HCT116 (cell line): ENCODE data around the gene CHDH. TPM values are rescaled to one million over a fixed set of nuclear protein-coding genes. Genes with fewer than 3 reads are reported as not detected.

ENCODE experiments used
- ATAC-seq: fragments of 200-7000 bp; cut with Tn5 transposase; 2 replicates; pipeline ENCODE4 v1.9.1; 2020; ENCODE audit warnings: mild to moderate bottlenecking, moderate library complexity
- Bru-seq: library from RNA; stranded (reverse); fragments of 400-500 nt; gene quantifications from one replicate; lab custom pipeline; 2021; lab: Mats Ljungman, UMichigan
- BruChase-seq, 2 experiments: library from RNA; stranded (reverse); fragments of 400-500 nt; gene quantifications; one replicate each; lab custom pipeline; 2021; lab: Mats Ljungman, UMichigan
- BruUV-seq: library from RNA; stranded (reverse); fragments of 400-500 nt; replicated peaks from 2 replicates; lab custom pipeline; 2021; lab: Mats Ljungman, UMichigan
- CTCF ChIA-PET: fragments of 300-600 bp; sonication (Branson Sonifier 250); formaldehyde crosslinking; loops from one replicate; lab custom pipeline; 2021; ENCODE audit warnings: antibody characterized with exemption; lab: Charles Lee
- POLR2A ChIA-PET: fragments of 300-600, 350-600 bp; sonication (Branson Sonifier 250); formaldehyde crosslinking; loops from one replicate; lab custom pipeline; 2021; ENCODE audit warnings: antibody characterized with exemption; lab: Charles Lee
- RAD21 ChIA-PET, 2 experiments: fragments of 300-600 bp; sonication (Branson Sonifier 250); formaldehyde crosslinking; loops; one replicate each; lab custom pipeline; 2023; ENCODE audit warnings: low total read pairs in 2 of 2; ENCODE audit not compliant: uncharacterized antibody in 2 of 2, unreplicated experiment in 2 of 2, low non-redundant PET in 1 of 2; lab: Charles Lee
- DNase-seq: peaks from one replicate; pipeline ENCODE4 v3.0.0-alpha.2; 2010; ENCODE audit warnings: low read depth, low spot score
- H2AFZ ChIP-seq: fragments of 200-600 bp; shearing (Covaris generic), sonication (generic); 2 replicates; pipeline ENCODE4 v1.6.1; 2017; ENCODE audit warnings: low read depth, mixed run types, mixed read lengths, antibody characterized with exemption, low read length; ENCODE audit not compliant: poor library complexity, severe bottlenecking
- H3K27ac ChIP-seq: 2 replicates; pipeline ENCODE4 v1.5.1; 2012; ENCODE audit warnings: low read depth, low read length
- H3K27me3 ChIP-seq: fragments of 200-600 bp; sonication (generic); 2 replicates; pipeline ENCODE4 v1.6.1; 2016; ENCODE audit warnings: mixed run types, low read length, mixed read lengths; ENCODE audit not compliant: insufficient read depth
- H3K36me3 ChIP-seq, 2 experiments: fragments of 200-500 bp in 1 of 2; fragments of 200-600 bp in 1 of 2; sonication (Bioruptor generic) in 1 of 2; sonication (generic) in 1 of 2; 2 replicates each; pipeline versions ENCODE4 v1.5.1 to v1.6.1; 2014 to 2016; ENCODE audit warnings: low read length in 2 of 2, inconsistent platforms in 1 of 2, mixed read lengths in 1 of 2, mixed run types in 1 of 2; ENCODE audit not compliant: insufficient read depth in 2 of 2, control insufficient read depth in 1 of 2
- H3K4me1 ChIP-seq, 2 experiments: fragments of 200-600 bp in 1 of 2; sonication (generic) in 1 of 2; 2 replicates each; pipeline versions ENCODE4 v1.5.1 to v1.6.1; 2012 to 2017; ENCODE audit warnings: low read length in 2 of 2, inconsistent platforms in 1 of 2, mild to moderate bottlenecking in 1 of 2, mixed read lengths in 1 of 2, mixed run types in 1 of 2, moderate library complexity in 1 of 2; ENCODE audit not compliant: insufficient read depth in 2 of 2, control insufficient read depth in 1 of 2
- H3K4me2 ChIP-seq: fragments of 200-600 bp; sonication (generic); 2 replicates; pipeline ENCODE4 v1.6.1; 2017; ENCODE audit warnings: mixed run types, low read length, mixed read lengths
- H3K4me3 ChIP-seq, 2 experiments: fragments of 200-600 bp in 1 of 2; sonication (generic) in 1 of 2; replicated peaks in 1 of 2; 2 replicates each; pipeline ENCODE4 v1.5.1; 2011 to 2016; ENCODE audit warnings: low read length in 2 of 2, control low read depth in 1 of 2, low read depth in 1 of 2, mild to moderate bottlenecking in 1 of 2, mixed read lengths in 1 of 2, mixed run types in 1 of 2
- H3K79me2 ChIP-seq: fragments of 200-600 bp; sonication (generic); 2 replicates; pipeline ENCODE4 v1.6.1; 2017; ENCODE audit warnings: mild to moderate bottlenecking, mixed run types, low read length, moderate library complexity, mixed read lengths; ENCODE audit not compliant: insufficient read depth
- H3K9ac ChIP-seq: fragments of 200-600 bp; sonication (generic); 2 replicates; pipeline ENCODE4 v1.6.1; 2016; ENCODE audit warnings: low read length, mixed read lengths
- H3K9me2 ChIP-seq: fragments of 200-600 bp; sonication (generic), shearing (Covaris generic); 2 replicates; pipeline ENCODE4 v1.6.1; 2017; ENCODE audit warnings: mixed run types, mild to moderate bottlenecking, moderate library complexity; ENCODE audit not compliant: insufficient read depth
- H3K9me3 ChIP-seq, 2 experiments: fragments of 200-500 bp in 1 of 2; fragments of 200-600 bp in 1 of 2; sonication (Bioruptor generic) in 1 of 2; sonication (generic) in 1 of 2; 2 replicates each; pipeline ENCODE4 v1.6.1; 2014 to 2017; ENCODE audit warnings: low read length in 2 of 2, mixed read lengths in 2 of 2, inconsistent platforms in 1 of 2, low read depth in 1 of 2, mild to moderate bottlenecking in 1 of 2, mixed run types in 1 of 2, moderate library complexity in 1 of 2; ENCODE audit not compliant: control insufficient read depth in 1 of 2, insufficient read depth in 1 of 2
- H4K20me1 ChIP-seq: fragments of 200-600 bp; sonication (generic), shearing (Covaris generic); 2 replicates; pipeline ENCODE4 v1.6.1; 2017; ENCODE audit warnings: mixed run types, mild to moderate bottlenecking, moderate library complexity; ENCODE audit not compliant: insufficient read depth
- CBX3 ChIP-seq: IDR thresholded peaks from 2 replicates; pipeline ENCODE4 v1.6.1; 2012; ENCODE audit warnings: low read depth
- CEBPB ChIP-seq: IDR thresholded peaks from 2 replicates; pipeline ENCODE4 v1.6.1; 2012; ENCODE audit warnings: low read depth
- EGR1 ChIP-seq: IDR thresholded peaks from 2 replicates; pipeline ENCODE4 v1.6.1; 2012; ENCODE audit warnings: low read depth
- ELF1 ChIP-seq: IDR thresholded peaks from 2 replicates; pipeline ENCODE4 v1.6.1; 2012; ENCODE audit warnings: low read depth, borderline replicate concordance
- EZH2 ChIP-seq: fragments of 200-600 bp; sonication (generic); IDR thresholded peaks from 2 replicates; pipeline ENCODE4 v1.6.1; 2017; ENCODE audit warnings: antibody characterized with exemption, mixed run types
- FOSL1 ChIP-seq: IDR thresholded peaks from 2 replicates; pipeline ENCODE4 v1.6.1; 2012; ENCODE audit warnings: low read depth
- POLR2A ChIP-seq: IDR thresholded peaks from 2 replicates; pipeline ENCODE4 v1.7.0; 2011; ENCODE audit warnings: borderline replicate concordance; ENCODE audit not compliant: insufficient read depth, insufficient read length; ENCODE audit errors: extremely low read depth
- POLR2AphosphoS5 ChIP-seq: IDR thresholded peaks from 2 replicates; pipeline ENCODE4 v1.6.1; 2011; ENCODE audit warnings: mild to moderate bottlenecking, low read depth, low read length, moderate library complexity
- RAD21 ChIP-seq: IDR thresholded peaks from 2 replicates; pipeline ENCODE4 v1.6.1; 2012; ENCODE audit warnings: low read depth, mild to moderate bottlenecking
- SIN3A ChIP-seq: IDR thresholded peaks from 2 replicates; pipeline ENCODE4 v1.6.1; 2012; ENCODE audit warnings: low read depth
- SRF ChIP-seq: IDR thresholded peaks from 2 replicates; pipeline ENCODE4 v1.6.1; 2012; ENCODE audit warnings: low read depth
- TCF7L2 ChIP-seq: IDR thresholded peaks from 2 replicates; pipeline ENCODE4 v1.7.0; 2011; ENCODE audit warnings: borderline replicate concordance, inconsistent platforms; ENCODE audit not compliant: insufficient read depth, insufficient read length; ENCODE audit errors: extremely low read depth
- YY1 ChIP-seq: IDR thresholded peaks from 2 replicates; pipeline ENCODE4 v1.6.1; 2011; ENCODE audit warnings: low read length, low read depth, moderate library complexity, mild to moderate bottlenecking; ENCODE audit not compliant: insufficient replicate concordance; ENCODE audit errors: extremely low read depth
- ZFX ChIP-seq: fragments of 450-650 bp; IDR thresholded peaks from 2 replicates; pipeline ENCODE4 v1.6.1; 2017
- ZNF274 ChIP-seq: fragments of 200-500 bp; sonication (Bioruptor generic); IDR thresholded peaks from 2 replicates; pipeline ENCODE4 v1.6.1; 2014; ENCODE audit warnings: mild to moderate bottlenecking, low read depth, low read length, inconsistent platforms
- intact Hi-C: fragments of 100-400 bp; cut with micrococcal nuclease; formaldehyde crosslinking; loops from 2 replicates; pipeline ENCODE4 v1.10.0; 2022
- long read RNA-seq: library from polyadenylated mRNA; unstranded; transcript quantifications from one replicate; pipeline ENCODE4 v2.0.0, GENCODE V29; 2021; ENCODE audit not compliant: unreplicated experiment
- polyA plus RNA-seq: library from polyadenylated mRNA; unstranded; fragments of >200 nt; gene quantifications from 2 replicates; pipeline ENCODE4 v1.2.1, GENCODE V29; 2012; ENCODE audit warnings: missing spikeins
- total RNA-seq: library from RNA; stranded (reverse); gene quantifications from one replicate; pipeline ENCODE4 v1.2.1, GENCODE V29; 2021; ENCODE audit not compliant: unreplicated experiment
- TF ChIP-seq, protein P1 (sequence below): IDR thresholded peaks from 2 replicates; pipeline ENCODE4 v1.6.1; 2012
- TF ChIP-seq, protein P2 (sequence below): IDR thresholded peaks from 2 replicates; pipeline ENCODE4 v1.6.1; 2011; ENCODE audit warnings: mild to moderate bottlenecking, low read length, moderate library complexity; ENCODE audit not compliant: insufficient replicate concordance; ENCODE audit errors: extremely low read depth
- TF ChIP-seq, protein P3 (sequence below): IDR thresholded peaks from 2 replicates; pipeline ENCODE4 v1.6.1; 2012; ENCODE audit warnings: low read depth

Gene CHDH, protein sequence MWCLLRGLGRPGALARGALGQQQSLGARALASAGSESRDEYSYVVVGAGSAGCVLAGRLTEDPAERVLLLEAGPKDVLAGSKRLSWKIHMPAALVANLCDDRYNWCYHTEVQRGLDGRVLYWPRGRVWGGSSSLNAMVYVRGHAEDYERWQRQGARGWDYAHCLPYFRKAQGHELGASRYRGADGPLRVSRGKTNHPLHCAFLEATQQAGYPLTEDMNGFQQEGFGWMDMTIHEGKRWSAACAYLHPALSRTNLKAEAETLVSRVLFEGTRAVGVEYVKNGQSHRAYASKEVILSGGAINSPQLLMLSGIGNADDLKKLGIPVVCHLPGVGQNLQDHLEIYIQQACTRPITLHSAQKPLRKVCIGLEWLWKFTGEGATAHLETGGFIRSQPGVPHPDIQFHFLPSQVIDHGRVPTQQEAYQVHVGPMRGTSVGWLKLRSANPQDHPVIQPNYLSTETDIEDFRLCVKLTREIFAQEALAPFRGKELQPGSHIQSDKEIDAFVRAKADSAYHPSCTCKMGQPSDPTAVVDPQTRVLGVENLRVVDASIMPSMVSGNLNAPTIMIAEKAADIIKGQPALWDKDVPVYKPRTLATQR
- total RNA-seq (10.8 TPM), Bru-seq, nascent RNA (percentile 54 among the genes with signal in this experiment), BruChase-seq, experiment 1, labeled RNA remaining after a 6-hour chase (percentile 53 among the genes with signal in this experiment), BruChase-seq, experiment 2, labeled RNA remaining after a 2-hour chase (percentile 58 among the genes with signal in this experiment)
- polyA plus RNA-seq, result 2.4 and 2.6 TPM in 2 replicates
- long read RNA-seq, full-length matches to known transcripts, result 14 of 44 reads
- long read RNA-seq, partial matches to known transcripts, result 6 of 44 reads
- long read RNA-seq, other reads (novel, unspliced or antisense), result 24 of 44 reads

DNA sequence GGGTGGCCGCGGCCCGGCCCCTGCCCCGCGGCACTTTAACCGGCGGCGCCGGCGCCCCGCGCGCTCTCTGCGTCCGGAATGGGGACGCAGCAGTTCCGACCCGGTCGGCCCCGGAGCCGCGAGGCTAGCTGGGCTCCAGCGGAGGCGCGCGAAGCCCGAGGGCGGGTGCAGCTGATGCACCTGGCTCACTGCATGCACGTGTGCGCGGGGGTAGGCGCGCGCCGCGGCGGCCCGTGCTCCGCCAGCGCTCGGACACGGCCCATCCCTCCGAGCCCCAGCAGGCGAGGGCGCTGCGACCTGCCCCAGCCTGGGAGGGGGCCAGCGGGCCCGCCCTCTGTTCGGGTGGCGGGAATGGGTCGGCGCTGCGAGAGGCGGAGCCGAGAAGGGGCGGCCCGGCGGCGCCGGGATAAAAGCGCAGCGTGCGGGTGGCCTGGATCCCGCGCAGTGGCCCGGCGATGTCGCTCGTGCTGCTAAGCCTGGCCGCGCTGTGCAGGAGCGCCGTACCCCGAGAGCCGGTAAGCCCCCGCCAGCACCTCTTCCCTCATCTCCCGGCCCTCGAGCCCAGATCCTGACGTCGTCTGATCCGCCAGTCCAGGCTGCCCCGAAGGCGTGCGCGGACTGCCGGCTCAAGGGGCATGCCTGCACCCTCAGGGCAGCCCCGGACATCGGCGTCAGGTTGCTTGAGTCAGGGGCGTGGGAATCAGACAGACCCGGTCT lies at the start of gene CHDH, which contains the start of gene IL17RB:
Gene CHDH (minus strand): TSS at position 286 of the 717 bp plus-strand sequence. CDS start 22,411 bp downstream, outside the sequence.
Gene IL17RB (plus strand): TSS at position 435 of the 717 bp plus-strand sequence. CDS start 21 bp downstream, at position 456.
- RAD21 ChIA-PET, result no interaction called here
- CTCF ChIA-PET, result interaction anchor here (1.4 kb wide), 1 partner anchor 13 kb away, joined by 3 read pairs; no protein-coding TSS in a partner anchor
- ATAC-seq, result peak; percentile 86
- no peaks in the 10 kb centered on the region for H3K9me3 ChIP-seq
- peaks cover 6% of the 10 kb centered on the region; the same call in 1 of the 2 replicates for H3K79me2 ChIP-seq
- H3K36me3 ChIP-seq, result no peaks in the 10 kb centered on the region
- H4K20me1 ChIP-seq, result no peaks in the 10 kb centered on the region
- DNase-seq, result peak; percentile 38
- H3K4me1 ChIP-seq, result peaks cover 39 to 50% of the 10 kb centered on the region in 2 experiments
- peak within 1 kb of the TSS; percentile 45 to 72 for H3K4me3 ChIP-seq
- H3K27ac ChIP-seq, result peak within 1 kb of the TSS; percentile 83
- no peaks in the 10 kb centered on the region for H3K27me3 ChIP-seq
- H2AFZ ChIP-seq, result peak within 1 kb of the TSS; percentile 56
- POLR2A ChIA-PET, result interaction anchor here (1.0 to 1.7 kb wide), 2 partner anchors 17 to 46 kb away, joined by 4 read pairs; partner anchors contain the start of gene SELENOK
- intact Hi-C loops, result no loop called here
- peak within 1 kb of the TSS; percentile 87 for H3K4me2 ChIP-seq
- BruUV-seq, result no TSS peak
- no peaks in the 10 kb centered on the region for H3K9me2 ChIP-seq
- peak within 1 kb of the TSS; percentile 83 for H3K9ac ChIP-seq
- peak; percentile 61; the same call in 1 of the 2 replicates for TF ChIP-seq CBX3
- no peak for TF ChIP-seq SRF
- TF ChIP-seq, protein P1, sequence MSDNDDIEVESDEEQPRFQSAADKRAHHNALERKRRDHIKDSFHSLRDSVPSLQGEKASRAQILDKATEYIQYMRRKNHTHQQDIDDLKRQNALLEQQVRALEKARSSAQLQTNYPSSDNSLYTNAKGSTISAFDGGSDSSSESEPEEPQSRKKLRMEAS, result peak; percentile 93
- peak; percentile 73 for TF ChIP-seq POLR2AphosphoS5
- TF ChIP-seq EZH2, result no peak
- TF ChIP-seq POLR2A, result peak; percentile 37
- TF ChIP-seq YY1, result no peak
- no peak for TF ChIP-seq ELF1
- TF ChIP-seq SIN3A, result no peak
- TF ChIP-seq RAD21, result no peak
- TF ChIP-seq ZNF274, result no peak
- no peak for TF ChIP-seq EGR1
- TF ChIP-seq, protein P2, sequence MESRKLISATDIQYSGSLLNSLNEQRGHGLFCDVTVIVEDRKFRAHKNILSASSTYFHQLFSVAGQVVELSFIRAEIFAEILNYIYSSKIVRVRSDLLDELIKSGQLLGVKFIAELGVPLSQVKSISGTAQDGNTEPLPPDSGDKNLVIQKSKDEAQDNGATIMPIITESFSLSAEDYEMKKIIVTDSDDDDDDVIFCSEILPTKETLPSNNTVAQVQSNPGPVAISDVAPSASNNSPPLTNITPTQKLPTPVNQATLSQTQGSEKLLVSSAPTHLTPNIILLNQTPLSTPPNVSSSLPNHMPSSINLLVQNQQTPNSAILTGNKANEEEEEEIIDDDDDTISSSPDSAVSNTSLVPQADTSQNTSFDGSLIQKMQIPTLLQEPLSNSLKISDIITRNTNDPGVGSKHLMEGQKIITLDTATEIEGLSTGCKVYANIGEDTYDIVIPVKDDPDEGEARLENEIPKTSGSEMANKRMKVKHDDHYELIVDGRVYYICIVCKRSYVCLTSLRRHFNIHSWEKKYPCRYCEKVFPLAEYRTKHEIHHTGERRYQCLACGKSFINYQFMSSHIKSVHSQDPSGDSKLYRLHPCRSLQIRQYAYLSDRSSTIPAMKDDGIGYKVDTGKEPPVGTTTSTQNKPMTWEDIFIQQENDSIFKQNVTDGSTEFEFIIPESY, result no peak
- TF ChIP-seq TCF7L2, result peak; percentile 72
- TF ChIP-seq CEBPB, result no peak
- peak; percentile 90 for TF ChIP-seq ZFX
- TF ChIP-seq, protein P3, sequence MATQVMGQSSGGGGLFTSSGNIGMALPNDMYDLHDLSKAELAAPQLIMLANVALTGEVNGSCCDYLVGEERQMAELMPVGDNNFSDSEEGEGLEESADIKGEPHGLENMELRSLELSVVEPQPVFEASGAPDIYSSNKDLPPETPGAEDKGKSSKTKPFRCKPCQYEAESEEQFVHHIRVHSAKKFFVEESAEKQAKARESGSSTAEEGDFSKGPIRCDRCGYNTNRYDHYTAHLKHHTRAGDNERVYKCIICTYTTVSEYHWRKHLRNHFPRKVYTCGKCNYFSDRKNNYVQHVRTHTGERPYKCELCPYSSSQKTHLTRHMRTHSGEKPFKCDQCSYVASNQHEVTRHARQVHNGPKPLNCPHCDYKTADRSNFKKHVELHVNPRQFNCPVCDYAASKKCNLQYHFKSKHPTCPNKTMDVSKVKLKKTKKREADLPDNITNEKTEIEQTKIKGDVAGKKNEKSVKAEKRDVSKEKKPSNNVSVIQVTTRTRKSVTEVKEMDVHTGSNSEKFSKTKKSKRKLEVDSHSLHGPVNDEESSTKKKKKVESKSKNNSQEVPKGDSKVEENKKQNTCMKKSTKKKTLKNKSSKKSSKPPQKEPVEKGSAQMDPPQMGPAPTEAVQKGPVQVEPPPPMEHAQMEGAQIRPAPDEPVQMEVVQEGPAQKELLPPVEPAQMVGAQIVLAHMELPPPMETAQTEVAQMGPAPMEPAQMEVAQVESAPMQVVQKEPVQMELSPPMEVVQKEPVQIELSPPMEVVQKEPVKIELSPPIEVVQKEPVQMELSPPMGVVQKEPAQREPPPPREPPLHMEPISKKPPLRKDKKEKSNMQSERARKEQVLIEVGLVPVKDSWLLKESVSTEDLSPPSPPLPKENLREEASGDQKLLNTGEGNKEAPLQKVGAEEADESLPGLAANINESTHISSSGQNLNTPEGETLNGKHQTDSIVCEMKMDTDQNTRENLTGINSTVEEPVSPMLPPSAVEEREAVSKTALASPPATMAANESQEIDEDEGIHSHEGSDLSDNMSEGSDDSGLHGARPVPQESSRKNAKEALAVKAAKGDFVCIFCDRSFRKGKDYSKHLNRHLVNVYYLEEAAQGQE, result no peak
- no peak for TF ChIP-seq FOSL1
